Muscle of leg (tissue), 11 donors: ENCODE measurements around the gene CRHR1. TPM values are rescaled to one million over a fixed set of nuclear protein-coding genes. Genes with fewer than 3 reads are reported as not detected.

Experiments
- DNase-seq: peaks from one replicate; pipeline ENCODE4 v3.0.0; 2013
- H3K27ac ChIP-seq: one replicate; pipeline ENCODE4 v1.5.1; 2013; ENCODE audit warnings: mild to moderate bottlenecking, low read length, control low read depth
- H3K27me3 ChIP-seq: one replicate; pipeline ENCODE4 v1.6.1; 2013; ENCODE audit warnings: low read length; ENCODE audit not compliant: control insufficient read depth, insufficient read depth
- H3K36me3 ChIP-seq: one replicate; pipeline ENCODE4 v1.6.1; 2013; ENCODE audit warnings: low read length; ENCODE audit not compliant: control insufficient read depth, insufficient read depth
- H3K4me1 ChIP-seq: one replicate; pipeline ENCODE4 v1.6.1; 2013; ENCODE audit warnings: low read length; ENCODE audit not compliant: control insufficient read depth, insufficient read depth
- H3K4me3 ChIP-seq: one replicate; pipeline ENCODE4 v1.5.1; 2013; ENCODE audit warnings: low read length, control low read depth
- H3K9me3 ChIP-seq: replicated peaks from 2 replicates; pipeline ENCODE4 v1.6.1; 2013; ENCODE audit warnings: low read depth, low read length; ENCODE audit not compliant: control insufficient read depth
- WGBS: methylation state at CpG from one replicate; pipeline ENCODE4 v1.1.5; 2013; ENCODE audit warnings: missing lambda C conversion rate; ENCODE audit not compliant: insufficient coverage; 5-methylcytosine and 5-hydroxymethylcytosine counted together
- polyA plus RNA-seq, 8 donors: library from polyadenylated mRNA; unstranded; fragments of 120-200 nt; gene quantifications; one replicate each; pipeline versions ENCODE4 v1.2.1 to v1.2.3, GENCODE V29; 2013; ENCODE audit warnings: inconsistent platforms in 1 of 8, low replicate concordance in 1 of 8; ENCODE audit not compliant: insufficient read length in 8 of 8, insufficient read depth in 1 of 8
- total RNA-seq: library from RNA; stranded (reverse); fragments of 120-200 nt; gene quantifications from one replicate; pipeline ENCODE4 v1.2.4, GENCODE V29; 2013

The CRHR1 gene
- total and polyA plus RNA-seq, 9 donors: 0.09 to 0.98 (median 0.52) TPM; not detected in 5

- H3K4me3 ChIP-seq: no peak overlapping the region
- DNase-seq: no peak
- WGBS: 81% methylated on average over 11 of the region's 13 CpGs
- no peaks in the 10 kb centered on the region for H3K9me3 ChIP-seq
- peaks cover 27% of the 10 kb centered on the region for H3K27me3 ChIP-seq
- no peak overlapping the region for H3K27ac ChIP-seq
- H3K4me1 ChIP-seq: no peaks in the 10 kb centered on the region
- no peaks in the 10 kb centered on the region for H3K36me3 ChIP-seq
These were observed 26.5 kb upstream of the CRHR1 start for GRCh38 chr17:45757431-45758218.

GRCh38 chr17:45758544-45758943 is 25.6 kb upstream of the CRHR1 start:
- WGBS: no CpG with 5 or more reads among the region's 1 CpG
- Histone ChIP-seq H3K36me3 (no peaks in the 10 kb centered on the region), H3K4me3 (no peak overlapping the region), H3K9me3 (no peaks in the 10 kb centered on the region), H3K27ac (no peak overlapping the region), H3K4me1 (no peaks in the 10 kb centered on the region), H3K27me3 (peaks cover 31% of the 10 kb centered on the region)
- no peak for DNase-seq

GRCh38 chr17:45759761-45760160 is 24.4 kb upstream of the CRHR1 start:
- Histone ChIP-seq H3K27me3 (peaks cover 30% of the 10 kb centered on the region), H3K4me3 (no peak overlapping the region), H3K9me3 (no peaks in the 10 kb centered on the region), H3K27ac (no peak overlapping the region), H3K4me1 (no peaks in the 10 kb centered on the region), H3K36me3 (no peaks in the 10 kb centered on the region)
- 75% methylated on average over 2 of the region's 3 CpGs for WGBS
- no peak for DNase-seq

GRCh38 chr17:45761957-45762565 is 22.1 kb upstream of the CRHR1 start:
- H3K9me3 ChIP-seq: no peaks in the 10 kb centered on the region
- H3K36me3 ChIP-seq: no peaks in the 10 kb centered on the region
- no peak overlapping the region for H3K27ac ChIP-seq
- H3K4me3 ChIP-seq: no peak overlapping the region
- WGBS: no CpG with 5 or more reads among the region's 4 CpGs
- no peak for DNase-seq
- H3K4me1 ChIP-seq: no peaks in the 10 kb centered on the region
- peaks cover 22% of the 10 kb centered on the region for H3K27me3 ChIP-seq

- Histone ChIP-seq H3K27me3 (peaks cover 28% of the 10 kb centered on the region), H3K9me3 (no peaks in the 10 kb centered on the region), H3K4me3 (no peak overlapping the region), H3K27ac (no peak overlapping the region), H3K4me1 (no peaks in the 10 kb centered on the region), H3K36me3 (no peaks in the 10 kb centered on the region)
- WGBS: 44% methylated on average over 7 of the region's 7 CpGs
- DNase-seq: no peak
These were observed 20.9 kb upstream of the CRHR1 start for GRCh38 chr17:45763182-45763581.

- H3K27ac ChIP-seq: no peak overlapping the region
- no peaks in the 10 kb centered on the region for H3K9me3 ChIP-seq
- H3K4me3 ChIP-seq: no peak overlapping the region
- H3K36me3 ChIP-seq: no peaks in the 10 kb centered on the region
- no peaks in the 10 kb centered on the region for H3K4me1 ChIP-seq
- no peak for DNase-seq
- peaks cover 35% of the 10 kb centered on the region for H3K27me3 ChIP-seq
These were observed 19.6 kb upstream of the CRHR1 start for GRCh38 chr17:45764479-45764878.

- H3K4me3 ChIP-seq: no peak overlapping the region
- H3K27me3 ChIP-seq: peaks cover 39% of the 10 kb centered on the region
- WGBS: 0% methylated on average over 1 of the region's 4 CpGs
These were observed 16.1 kb upstream of the CRHR1 start for GRCh38 chr17:45768000-45768399.

GRCh38 chr17:45770632-45771270 is 13.4 kb upstream of the CRHR1 start:
- no peaks in the 10 kb centered on the region for H3K36me3 ChIP-seq
- no peak overlapping the region for H3K4me3 ChIP-seq
- no peaks in the 10 kb centered on the region for H3K9me3 ChIP-seq
- no peak overlapping the region for H3K27ac ChIP-seq
- peaks cover 42% of the 10 kb centered on the region for H3K27me3 ChIP-seq
- H3K4me1 ChIP-seq: peaks cover 6% of the 10 kb centered on the region
- no peak for DNase-seq
- WGBS: 18% methylated on average over 5 of the region's 10 CpGs

More at GRCh38 chr17:45768000-45768399, 16.1 kb upstream of the CRHR1 start:
- Histone ChIP-seq H3K27ac (no peak overlapping the region), H3K9me3 (no peaks in the 10 kb centered on the region), H3K4me1 (peaks cover 3% of the 10 kb centered on the region), H3K36me3 (no peaks in the 10 kb centered on the region)
- DNase-seq: no peak

GRCh38 chr17:45771271-45771959 is 12.7 kb upstream of the CRHR1 start:
- WGBS: 38% methylated on average over 4 of the region's 12 CpGs
- no peak overlapping the region for H3K27ac ChIP-seq
- peaks cover 44% of the 10 kb centered on the region for H3K27me3 ChIP-seq
- DNase-seq: no peak
- H3K4me1 ChIP-seq: peaks cover 6% of the 10 kb centered on the region
- no peak overlapping the region for H3K4me3 ChIP-seq
- H3K9me3 ChIP-seq: no peaks in the 10 kb centered on the region
- H3K36me3 ChIP-seq: no peaks in the 10 kb centered on the region

GRCh38 chr17:45775148-45775547 is 9.0 kb upstream of the CRHR1 start:
- no peak overlapping the region for H3K4me3 ChIP-seq
- no peak overlapping the region for H3K27ac ChIP-seq
- H3K27me3 ChIP-seq: peaks cover 49% of the 10 kb centered on the region
- WGBS: 25% methylated on average over 4 of the region's 5 CpGs
- H3K9me3 ChIP-seq: no peaks in the 10 kb centered on the region
- no peaks in the 10 kb centered on the region for H3K36me3 ChIP-seq
- H3K4me1 ChIP-seq: peaks cover 6% of the 10 kb centered on the region
- DNase-seq: no peak
